Measurements from ENCODE around the gene GPD2. TPM values are rescaled to one million over a fixed set of nuclear protein-coding genes. Genes with fewer than 3 reads are reported as not detected.

The GPD2 gene
- 83.8 and 171 TPM in 2 replicates for total RNA-seq

DNA sequence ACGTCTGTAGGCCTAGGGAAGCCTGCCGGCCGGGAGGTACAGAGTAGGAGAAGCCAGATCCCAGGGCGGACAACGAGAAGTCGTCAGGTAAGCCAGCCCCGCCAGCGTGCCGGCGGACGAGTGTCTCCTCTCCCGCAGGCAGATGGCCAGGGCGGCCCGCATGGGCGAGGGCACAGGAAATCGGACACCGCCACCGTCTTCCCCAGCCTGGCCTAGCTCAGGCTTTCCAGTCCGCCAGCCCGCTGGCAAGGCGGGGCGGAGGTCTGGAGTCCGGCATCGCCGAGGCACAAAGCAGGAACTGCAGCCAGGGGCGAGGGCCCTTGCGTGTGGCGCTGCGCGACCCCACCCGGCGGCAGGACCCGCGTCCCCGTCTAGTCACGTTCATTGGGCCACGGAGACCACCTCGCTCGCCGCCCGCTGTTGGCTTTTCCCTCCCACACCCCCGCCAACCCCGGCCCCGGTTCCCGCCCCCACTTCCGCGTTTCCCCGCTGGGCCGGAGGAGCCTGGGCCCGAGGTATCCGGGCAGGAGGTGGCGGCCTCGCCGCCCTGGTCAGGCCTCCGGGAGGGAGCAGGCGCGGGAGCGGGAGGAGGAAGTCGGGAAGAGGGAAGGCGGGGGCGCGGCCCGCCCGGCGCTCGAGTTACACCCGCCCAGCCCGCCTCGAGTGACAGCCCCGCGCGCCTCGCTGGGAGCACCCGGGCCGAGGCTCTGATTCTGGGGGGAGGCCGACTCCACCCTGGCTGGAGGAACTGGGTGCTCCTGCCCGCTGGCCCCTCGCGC is at the start of gene GPD2:
Gene GPD2, plus strand, starts transcription at position 662 of the 779 bp plus-strand sequence. CDS start 39,727 bp downstream, outside the sequence.

Other genes starting within 250 kb of the GPD2 start
- under 0.01 and 0.39 TPM in 2 replicates for gene NR4A2, start 103.7 kb upstream of the GPD2 start, total RNA-seq

Data from subcutaneous preadipocyte (primary cell).